ENCODE data around the gene ANO3. TPM values are rescaled to one million over a fixed set of nuclear protein-coding genes. Genes with fewer than 3 reads are reported as not detected.

The ANO3 gene
- total RNA-seq, 1 experiment from 2014 or later, result not detected

- Histone ChIP-seq H4K20me1 (ENCODE audit: low read length) (no peaks in the 10 kb centered on the region), H3F3A (ENCODE audit: low read length, unreplicated experiment) (no peaks in the 10 kb centered on the region), H3K4me1 (ENCODE audit: insufficient read depth, low read length) (no peaks in the 10 kb centered on the region), H3K36me3 (ENCODE audit: low read depth, low read length) (no peaks in the 10 kb centered on the region), H3K4me3 (ENCODE audit: low read length) (no peak overlapping the region), H3K27me3 (ENCODE audit: low read length) (peaks cover 24% of the 10 kb centered on the region), H3K4me2 (ENCODE audit: low read length) (no peak overlapping the region), H3K9me3 (ENCODE audit: low read length) (no peaks in the 10 kb centered on the region), H3K79me2 (ENCODE audit: low read length) (no peaks in the 10 kb centered on the region), H3K27ac (ENCODE audit: low read length) (no peak overlapping the region), H2AFZ (ENCODE audit: low read length) (no peak overlapping the region), H3K9me2 (replicated peaks; ENCODE audit: low read length) (no peaks in the 10 kb centered on the region), H3K9ac (ENCODE audit: low read length) (no peak overlapping the region)
- ChIA-PET CTCF (no interaction called here), POLR2A (ENCODE audit: unreplicated experiment) (no interaction called here)
- no peak for ATAC-seq
- TF ChIP-seq EZH2 (IDR thresholded peaks at IDR 0.05; ENCODE audit: low read length, unreplicated experiment) (no peak), EZH2phosphoT487 (IDR thresholded peaks at IDR 0.05; ENCODE audit: borderline replicate concordance, low read length) (no peak)
- TF ChIP-seq, protein P1, sequence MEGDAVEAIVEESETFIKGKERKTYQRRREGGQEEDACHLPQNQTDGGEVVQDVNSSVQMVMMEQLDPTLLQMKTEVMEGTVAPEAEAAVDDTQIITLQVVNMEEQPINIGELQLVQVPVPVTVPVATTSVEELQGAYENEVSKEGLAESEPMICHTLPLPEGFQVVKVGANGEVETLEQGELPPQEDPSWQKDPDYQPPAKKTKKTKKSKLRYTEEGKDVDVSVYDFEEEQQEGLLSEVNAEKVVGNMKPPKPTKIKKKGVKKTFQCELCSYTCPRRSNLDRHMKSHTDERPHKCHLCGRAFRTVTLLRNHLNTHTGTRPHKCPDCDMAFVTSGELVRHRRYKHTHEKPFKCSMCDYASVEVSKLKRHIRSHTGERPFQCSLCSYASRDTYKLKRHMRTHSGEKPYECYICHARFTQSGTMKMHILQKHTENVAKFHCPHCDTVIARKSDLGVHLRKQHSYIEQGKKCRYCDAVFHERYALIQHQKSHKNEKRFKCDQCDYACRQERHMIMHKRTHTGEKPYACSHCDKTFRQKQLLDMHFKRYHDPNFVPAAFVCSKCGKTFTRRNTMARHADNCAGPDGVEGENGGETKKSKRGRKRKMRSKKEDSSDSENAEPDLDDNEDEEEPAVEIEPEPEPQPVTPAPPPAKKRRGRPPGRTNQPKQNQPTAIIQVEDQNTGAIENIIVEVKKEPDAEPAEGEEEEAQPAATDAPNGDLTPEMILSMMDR (conservative IDR thresholded peaks at IDR 0.05; ENCODE audit: low read depth, low read length), result no peak
- intact Hi-C loops (cut with micrococcal nuclease), result no loop called here
- no peak for DNase-seq
- no TSS peak for BruUV-seq (replicated peaks)
Observed at GRCh38 chr11:26549176-26549575, 217.2 kb downstream of the ANO3 start.

GRCh38 chr11:26550022-26550421 is 218.1 kb downstream of the ANO3 start:
- no peaks in the 10 kb centered on the region for H4K20me1 ChIP-seq (ENCODE audit: low read length)
- DNase-seq, result no peak
- no peak overlapping the region for H3K27ac ChIP-seq (ENCODE audit: low read length)
- no peaks in the 10 kb centered on the region for H3K36me3 ChIP-seq (ENCODE audit: low read depth, low read length)
- no peak overlapping the region for H2AFZ ChIP-seq (ENCODE audit: low read length)
- no peaks in the 10 kb centered on the region for H3K4me1 ChIP-seq (ENCODE audit: insufficient read depth, low read length)
- no peak for ATAC-seq
- no TSS peak for BruUV-seq (replicated peaks)
- TF ChIP-seq, protein P1 (conservative IDR thresholded peaks at IDR 0.05; ENCODE audit: low read depth, low read length), result no peak
- no peak for TF ChIP-seq EZH2phosphoT487 (IDR thresholded peaks at IDR 0.05; ENCODE audit: borderline replicate concordance, low read length)
- H3K27me3 ChIP-seq (ENCODE audit: low read length), result peaks cover 31% of the 10 kb centered on the region
- no peak overlapping the region for H3K4me3 ChIP-seq (ENCODE audit: low read length)
- no peak overlapping the region for H3K4me2 ChIP-seq (ENCODE audit: low read length)
- ChIA-PET CTCF (no interaction called here), POLR2A (ENCODE audit: unreplicated experiment) (no interaction called here)
- H3K9me2 ChIP-seq (replicated peaks; ENCODE audit: low read length), result no peaks in the 10 kb centered on the region
- no peaks in the 10 kb centered on the region for H3F3A ChIP-seq (ENCODE audit: low read length, unreplicated experiment)
- no peaks in the 10 kb centered on the region for H3K9me3 ChIP-seq (ENCODE audit: low read length)
- intact Hi-C loops (cut with micrococcal nuclease), result no loop called here
- H3K79me2 ChIP-seq (ENCODE audit: low read length), result no peaks in the 10 kb centered on the region
- H3K9ac ChIP-seq (ENCODE audit: low read length), result no peak overlapping the region

DNA sequence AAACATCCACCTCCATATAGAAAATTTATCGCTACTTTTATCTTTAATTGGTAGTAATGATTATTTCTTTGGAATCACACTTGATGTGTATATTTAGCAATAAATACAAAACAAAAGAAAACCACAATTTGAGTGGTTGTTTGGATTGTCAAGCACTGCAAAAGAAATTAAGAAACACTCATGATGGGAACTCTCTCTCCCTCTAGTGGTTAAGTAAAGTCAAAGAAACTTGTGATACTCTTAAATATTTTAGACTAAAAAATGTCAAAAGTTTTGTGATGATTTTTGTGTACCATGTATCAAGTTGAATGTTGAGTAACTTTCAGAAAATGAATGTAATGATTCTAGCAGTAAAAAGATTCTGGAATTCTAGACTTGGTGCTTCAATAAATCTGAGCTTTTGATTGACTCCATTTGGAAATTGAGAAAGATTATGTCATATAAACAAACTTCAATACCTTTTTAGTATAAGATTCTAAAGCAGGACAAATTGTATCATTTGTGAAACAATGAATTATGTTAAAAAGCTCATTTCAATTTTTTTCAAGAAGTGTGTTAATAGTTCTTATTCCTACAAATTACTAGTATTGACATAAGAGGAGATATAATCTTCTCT is 219.4 kb downstream of the ANO3 start:
- no peak overlapping the region for H2AFZ ChIP-seq (ENCODE audit: low read length)
- peaks cover 34% of the 10 kb centered on the region for H3K27me3 ChIP-seq (ENCODE audit: low read length)
- DNase-seq (peak; percentile 12), ATAC-seq (no peak)
- H3K4me2 ChIP-seq (ENCODE audit: low read length), result no peak overlapping the region
- no peaks in the 10 kb centered on the region for H3K9me3 ChIP-seq (ENCODE audit: low read length)
- CTCF ChIA-PET, result no interaction called here
- H4K20me1 ChIP-seq (ENCODE audit: low read length), result no peaks in the 10 kb centered on the region
- no peak overlapping the region for H3K4me3 ChIP-seq (ENCODE audit: low read length)
- H3F3A ChIP-seq (ENCODE audit: low read length, unreplicated experiment), result no peaks in the 10 kb centered on the region
- no TSS peak for BruUV-seq (replicated peaks)
- no peaks in the 10 kb centered on the region for H3K4me1 ChIP-seq (ENCODE audit: insufficient read depth, low read length)
- POLR2A ChIA-PET (ENCODE audit: unreplicated experiment), result no interaction called here
- no peak overlapping the region for H3K27ac ChIP-seq (ENCODE audit: low read length)
- H3K9me2 ChIP-seq (replicated peaks; ENCODE audit: low read length), result no peaks in the 10 kb centered on the region
- H3K9ac ChIP-seq (ENCODE audit: low read length), result no peak overlapping the region
- no peaks in the 10 kb centered on the region for H3K79me2 ChIP-seq (ENCODE audit: low read length)
- TF ChIP-seq, protein P1 (conservative IDR thresholded peaks at IDR 0.05; ENCODE audit: low read depth, low read length), result peak; percentile 59; the same call in 1 of the 2 replicates
- TF ChIP-seq EZH2phosphoT487 (IDR thresholded peaks at IDR 0.05; ENCODE audit: borderline replicate concordance, low read length), result no peak
- no peaks in the 10 kb centered on the region for H3K36me3 ChIP-seq (ENCODE audit: low read depth, low read length)
- intact Hi-C loops (cut with micrococcal nuclease), result loop anchor here (1.0 kb wide), 1 partner anchor 254 kb away; no protein-coding TSS in a partner anchor

Measured in PC-3 (cell line).